Lower leg skin (tissue), 4 donors: ENCODE results near the gene CACNA1G. TPM values are rescaled to one million over a fixed set of nuclear protein-coding genes. Genes with fewer than 3 reads are reported as not detected.

Experiments used
- DNase-seq, 2 donors: peaks; one replicate each; pipeline ENCODE4 v3.0.0-alpha.2; 2019; ENCODE audit warnings: low spot score in 2 of 2
- H3K4me3 ChIP-seq: fragments of 200-600 bp; sonication (generic); 2 replicates; pipeline ENCODE4 v1.5.1; 2017; ENCODE audit warnings: mild to moderate bottlenecking, low read depth; ENCODE audit not compliant: poor library complexity, severe bottlenecking
- POLR2A ChIP-seq, 2 donors: fragments of 450-650 bp; IDR thresholded peaks; one replicate each; pipeline ENCODE4 v1.6.1; 2016 to 2017; ENCODE audit warnings: antibody characterized with exemption in 2 of 2, mild to moderate bottlenecking in 1 of 2, moderate library complexity in 1 of 2
- WGBS, 2 donors: methylation state at CpG; one replicate each; pipeline ENCODE4 v1.1.5; 2018; 5-methylcytosine and 5-hydroxymethylcytosine counted together
- intact Hi-C: fragments of 100-400 bp; cut with DNase I; formaldehyde crosslinking; loops from one replicate; pipeline ENCODE4 v1.15.0; 2023; ENCODE audit warnings: low total_unique reads
- total RNA-seq, 4 donors: library from RNA; depleted of rRNA; stranded (reverse); fragments of >200 nt; gene quantifications; one replicate each; pipeline ENCODE4 v1.1.0, GENCODE V29; 2016
- TF ChIP-seq, protein P1 (sequence below), 3 donors: fragments of 450-650 bp; IDR thresholded peaks; one replicate each; pipeline ENCODE4 v1.5.1; 2016; ENCODE audit warnings: antibody characterized with exemption in 3 of 3, mild to moderate bottlenecking in 3 of 3, moderate library complexity in 2 of 3

The CACNA1G gene
- total RNA-seq, 4 donors from 2014 or later = 1.3 to 3.1 (median 1.8) TPM

DNA sequence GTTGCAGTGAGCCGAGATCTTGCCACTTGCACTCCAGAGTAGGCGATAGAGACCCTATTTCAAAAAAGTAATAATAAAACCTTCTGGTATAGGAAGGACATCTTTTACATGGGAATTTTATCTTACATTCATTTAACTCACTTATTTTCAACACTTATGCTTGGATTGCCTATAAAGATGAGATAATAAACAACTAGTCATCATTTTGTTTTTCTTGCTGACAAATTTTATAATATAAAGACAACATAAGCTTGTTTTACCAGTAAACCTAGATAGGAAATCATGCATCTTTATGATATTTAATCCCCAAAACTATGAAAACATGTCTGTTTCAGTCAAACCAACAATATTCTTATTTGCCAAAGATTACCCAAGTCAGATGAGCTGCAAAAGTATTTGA lies 91.1 kb downstream of the CACNA1G start:
- H3K4me3 ChIP-seq = no peak overlapping the region
- intact Hi-C loops = no loop called here
- WGBS, 2 donors = 93 to 98% methylated on average over 2 of the region's 2 CpGs
- TF ChIP-seq, protein P1, sequence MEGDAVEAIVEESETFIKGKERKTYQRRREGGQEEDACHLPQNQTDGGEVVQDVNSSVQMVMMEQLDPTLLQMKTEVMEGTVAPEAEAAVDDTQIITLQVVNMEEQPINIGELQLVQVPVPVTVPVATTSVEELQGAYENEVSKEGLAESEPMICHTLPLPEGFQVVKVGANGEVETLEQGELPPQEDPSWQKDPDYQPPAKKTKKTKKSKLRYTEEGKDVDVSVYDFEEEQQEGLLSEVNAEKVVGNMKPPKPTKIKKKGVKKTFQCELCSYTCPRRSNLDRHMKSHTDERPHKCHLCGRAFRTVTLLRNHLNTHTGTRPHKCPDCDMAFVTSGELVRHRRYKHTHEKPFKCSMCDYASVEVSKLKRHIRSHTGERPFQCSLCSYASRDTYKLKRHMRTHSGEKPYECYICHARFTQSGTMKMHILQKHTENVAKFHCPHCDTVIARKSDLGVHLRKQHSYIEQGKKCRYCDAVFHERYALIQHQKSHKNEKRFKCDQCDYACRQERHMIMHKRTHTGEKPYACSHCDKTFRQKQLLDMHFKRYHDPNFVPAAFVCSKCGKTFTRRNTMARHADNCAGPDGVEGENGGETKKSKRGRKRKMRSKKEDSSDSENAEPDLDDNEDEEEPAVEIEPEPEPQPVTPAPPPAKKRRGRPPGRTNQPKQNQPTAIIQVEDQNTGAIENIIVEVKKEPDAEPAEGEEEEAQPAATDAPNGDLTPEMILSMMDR (IDR thresholded peaks at IDR 0.05) = no peak
- no peak for TF ChIP-seq POLR2A (IDR thresholded peaks at IDR 0.05)
- no peak for DNase-seq

DNA sequence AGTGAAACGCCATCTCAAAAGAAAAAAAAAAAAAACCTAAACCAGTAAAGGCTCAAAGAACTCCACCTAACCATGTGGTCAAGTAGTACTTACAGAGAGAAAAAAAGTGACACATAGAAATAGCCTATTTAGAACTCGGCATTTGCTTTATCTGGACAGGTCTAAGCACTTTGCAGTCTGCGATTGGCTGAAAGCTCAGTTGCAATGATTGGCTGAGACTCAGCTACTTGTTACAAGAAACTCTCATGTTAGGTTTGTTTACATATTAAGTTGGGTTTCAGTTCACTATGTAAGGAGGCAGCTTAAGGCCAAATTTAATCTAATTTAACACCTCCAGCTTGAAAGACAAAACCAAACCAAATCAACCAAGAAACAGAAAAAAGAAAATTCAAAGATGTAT lies 93.2 kb downstream of the CACNA1G start:
- intact Hi-C loops = no loop called here
- TF ChIP-seq, protein P1 (IDR thresholded peaks at IDR 0.05) = no peak
- TF ChIP-seq POLR2A (IDR thresholded peaks at IDR 0.05) = no peak
- DNase-seq = no peak
- H3K4me3 ChIP-seq = no peak overlapping the region
- 90 to 95% methylated on average over 3 of the region's 3 CpGs for WGBS, 2 donors

DNA sequence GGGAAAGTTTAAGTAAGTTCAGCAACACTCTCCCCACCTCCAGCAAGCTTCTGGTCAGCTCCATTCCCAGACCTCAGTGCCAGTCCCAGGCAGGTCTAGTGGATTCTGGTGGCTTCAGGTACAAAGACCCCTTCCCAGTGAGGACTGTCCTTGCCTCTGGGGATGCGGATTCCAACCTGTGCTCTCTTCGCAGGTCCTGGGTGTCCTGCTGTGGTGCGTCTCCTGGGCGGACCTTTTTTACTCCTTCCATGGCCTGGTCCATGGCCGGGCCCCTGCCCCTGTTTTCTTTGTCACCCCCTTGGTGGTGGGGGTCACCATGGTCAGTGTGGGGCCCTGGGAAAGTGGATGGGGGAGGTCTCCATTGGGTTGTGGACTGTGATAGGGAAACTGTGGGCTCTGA lies 96.0 kb downstream of the CACNA1G start:
- TF ChIP-seq POLR2A (IDR thresholded peaks at IDR 0.05) = no peak
- TF ChIP-seq, protein P1 (IDR thresholded peaks at IDR 0.05) = no peak
- no peak overlapping the region for H3K4me3 ChIP-seq
- intact Hi-C loops = no loop called here
- 97 to 98% methylated on average over 5 of the region's 5 CpGs for WGBS, 2 donors
- no peak for DNase-seq

DNA sequence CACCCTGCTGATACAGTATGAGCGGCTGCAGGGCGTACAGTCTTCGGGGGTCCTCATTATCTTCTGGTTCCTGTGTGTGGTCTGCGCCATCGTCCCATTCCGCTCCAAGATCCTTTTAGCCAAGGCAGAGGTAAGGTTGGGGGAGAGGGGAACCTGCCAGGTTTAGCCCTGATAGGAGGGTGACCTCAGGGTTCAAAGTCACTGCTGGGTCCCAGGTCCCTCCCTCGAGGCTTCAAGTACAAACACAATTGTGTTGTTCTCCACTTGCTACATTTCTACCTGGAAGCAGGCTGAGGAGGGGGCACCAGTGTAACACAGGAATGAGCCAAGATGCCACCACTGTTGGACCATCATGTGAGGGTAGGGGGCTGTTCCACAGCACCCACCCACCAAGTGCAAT lies 96.5 kb downstream of the CACNA1G start:
- 97 to 98% methylated on average over 7 of the region's 7 CpGs for WGBS, 2 donors
- no peak overlapping the region for H3K4me3 ChIP-seq
- TF ChIP-seq, protein P1 (IDR thresholded peaks at IDR 0.05) = no peak
- no peak for TF ChIP-seq POLR2A (IDR thresholded peaks at IDR 0.05)
- no peak for DNase-seq
- intact Hi-C loops = no loop called here

DNA sequence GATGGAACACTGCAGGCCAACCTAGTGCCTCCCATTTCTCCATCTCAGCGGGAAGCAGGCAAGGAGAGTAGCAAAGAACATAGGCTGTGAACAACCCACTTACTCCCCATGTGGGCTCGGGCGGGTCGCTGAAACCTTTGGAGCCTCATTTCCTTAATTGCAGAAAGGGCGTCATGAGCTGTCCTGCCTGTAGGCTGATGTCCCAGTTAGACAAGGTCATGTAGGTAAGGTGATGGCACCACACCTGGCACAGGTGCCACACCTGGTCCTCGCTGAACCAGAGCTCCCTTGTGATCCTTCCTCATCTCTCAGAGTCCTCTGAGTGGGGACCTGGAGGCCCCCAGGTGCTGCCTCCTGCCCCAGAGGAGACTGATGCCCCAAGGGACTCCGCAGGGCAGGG lies 97.1 kb downstream of the CACNA1G start:
- TF ChIP-seq POLR2A (IDR thresholded peaks at IDR 0.05) = no peak
- TF ChIP-seq, protein P1 (IDR thresholded peaks at IDR 0.05) = no peak
- 76 to 86% methylated on average over 7 of the region's 7 CpGs for WGBS, 2 donors
- intact Hi-C loops = no loop called here
- no peak overlapping the region for H3K4me3 ChIP-seq
- DNase-seq = no peak

DNA sequence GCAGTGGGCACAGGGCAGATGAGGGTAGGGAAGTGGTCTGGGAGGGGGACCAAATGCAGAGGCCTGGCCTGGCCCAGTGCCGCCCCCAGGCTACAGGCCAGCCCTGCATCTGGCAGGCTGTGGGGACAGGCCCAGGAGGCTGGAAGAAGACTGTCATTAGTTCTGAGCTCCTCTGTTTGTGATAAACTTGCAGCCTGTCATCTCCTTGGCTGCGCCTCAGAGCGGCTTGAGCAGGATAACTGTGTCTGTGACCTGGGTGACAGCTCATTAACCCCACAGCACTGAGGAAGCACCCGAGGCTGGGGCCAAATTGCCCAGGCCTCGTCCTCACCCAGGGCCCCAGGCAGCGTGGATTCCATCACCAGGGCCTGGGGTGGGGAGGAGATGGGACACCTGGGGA lies 98.1 kb downstream of the CACNA1G start:
- no peak overlapping the region for H3K4me3 ChIP-seq
- DNase-seq = no peak
- 71 to 77% methylated on average over 5 to 6 of the region's 6 CpGs for WGBS, 2 donors
- TF ChIP-seq POLR2A (IDR thresholded peaks at IDR 0.05) = no peak
- TF ChIP-seq, protein P1 (IDR thresholded peaks at IDR 0.05) = no peak
- intact Hi-C loops = no loop called here
